ENCODE measurements around the gene STRBP.
A peak's percentile ranks its signal among the peaks of the same experiment; 100 is the strongest.

The STRBP gene

DNA sequence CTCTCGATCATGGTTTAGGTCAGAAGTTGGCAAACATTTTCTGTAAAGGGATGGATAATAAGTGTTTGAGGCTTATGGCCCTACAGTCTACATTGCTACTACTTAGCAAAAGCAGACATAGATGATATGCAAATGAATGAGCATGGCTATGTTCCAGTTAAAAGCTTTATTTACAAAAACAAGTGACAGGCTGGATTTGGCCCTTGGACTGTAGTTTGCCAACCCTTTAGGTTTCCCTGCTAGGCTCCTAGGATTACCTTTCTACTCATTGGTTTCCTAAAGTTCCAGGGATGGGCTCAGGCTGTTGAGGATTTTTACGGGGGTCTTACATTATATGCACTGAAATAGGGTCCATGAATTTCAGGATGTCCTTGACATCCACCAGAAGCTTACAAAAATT, 177.4 kb downstream of the STRBP start:
- DNase-seq, result no peak

DNA sequence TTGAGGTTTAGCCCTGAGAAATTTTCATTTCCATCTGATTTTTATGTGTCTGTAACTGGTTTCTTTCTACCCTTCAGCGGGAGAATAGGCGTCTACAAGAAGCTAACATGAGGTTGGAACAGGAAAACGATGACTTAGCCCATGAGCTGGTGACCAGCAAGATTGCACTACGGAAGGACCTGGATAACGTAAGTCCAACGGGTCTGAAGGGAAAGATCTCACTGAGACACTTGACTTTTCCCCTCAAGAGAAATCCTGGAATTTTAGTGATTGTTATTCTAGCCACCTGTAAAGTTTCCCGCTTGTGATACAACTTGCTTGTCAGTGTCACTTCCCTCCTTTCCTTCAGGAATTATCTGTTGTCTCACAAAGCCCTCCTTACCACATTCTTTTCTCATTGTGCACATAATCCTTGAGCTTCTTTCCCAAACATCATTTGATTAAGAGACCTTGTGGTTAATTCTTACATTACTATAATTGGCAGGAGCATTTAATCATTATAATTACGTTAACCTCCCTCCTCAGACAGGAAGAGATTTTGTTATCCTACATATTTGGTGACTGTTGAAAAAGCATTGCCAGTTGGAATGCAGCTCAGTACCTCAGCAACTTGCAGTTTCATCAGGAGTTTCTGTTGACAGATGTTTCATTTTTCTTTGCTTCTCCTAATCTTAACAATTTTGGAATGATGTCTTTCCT, 178.0 kb downstream of the STRBP start:
- no peak for DNase-seq

DNA sequence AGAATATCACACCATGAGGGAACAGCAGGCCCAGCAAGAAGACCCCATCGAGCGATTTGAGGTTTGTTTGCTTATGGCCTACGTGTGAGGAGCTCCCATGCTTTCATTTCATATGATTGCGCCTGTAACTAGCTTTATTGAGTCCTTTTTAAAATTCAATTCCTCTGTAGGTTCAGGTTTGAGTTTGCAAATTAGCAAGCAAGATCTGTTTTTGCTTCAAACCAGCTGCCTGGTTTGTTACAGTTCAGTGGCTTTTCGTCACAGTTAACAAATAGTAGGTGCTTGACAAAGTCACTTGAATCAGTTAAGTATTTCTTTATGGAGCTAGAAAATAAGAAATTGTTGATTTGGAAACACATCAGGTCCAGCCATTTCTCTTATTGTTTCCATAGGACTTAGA, 178.6 kb downstream of the STRBP start:
- no peak for DNase-seq

DNA sequence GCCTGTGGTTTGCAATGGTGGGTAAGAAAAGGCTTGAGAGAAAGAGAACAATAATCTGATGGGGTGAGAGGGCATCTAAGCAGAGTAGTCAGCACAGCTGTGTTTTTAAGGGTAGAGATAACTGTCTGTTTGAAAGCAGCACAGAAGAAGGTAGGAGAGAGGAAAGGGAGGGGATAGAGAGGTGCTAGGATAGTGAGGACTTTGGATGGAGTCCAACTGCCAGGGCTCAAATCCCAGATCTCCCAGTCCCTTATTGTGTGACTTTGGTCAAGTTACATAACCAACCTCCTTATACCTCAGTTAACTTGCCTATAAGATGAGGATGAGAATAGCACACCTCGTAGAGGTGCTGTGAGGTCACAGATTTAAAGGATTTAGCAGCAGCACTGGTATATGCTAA, 179.3 kb downstream of the STRBP start:
- DNase-seq, result no peak

DNA sequence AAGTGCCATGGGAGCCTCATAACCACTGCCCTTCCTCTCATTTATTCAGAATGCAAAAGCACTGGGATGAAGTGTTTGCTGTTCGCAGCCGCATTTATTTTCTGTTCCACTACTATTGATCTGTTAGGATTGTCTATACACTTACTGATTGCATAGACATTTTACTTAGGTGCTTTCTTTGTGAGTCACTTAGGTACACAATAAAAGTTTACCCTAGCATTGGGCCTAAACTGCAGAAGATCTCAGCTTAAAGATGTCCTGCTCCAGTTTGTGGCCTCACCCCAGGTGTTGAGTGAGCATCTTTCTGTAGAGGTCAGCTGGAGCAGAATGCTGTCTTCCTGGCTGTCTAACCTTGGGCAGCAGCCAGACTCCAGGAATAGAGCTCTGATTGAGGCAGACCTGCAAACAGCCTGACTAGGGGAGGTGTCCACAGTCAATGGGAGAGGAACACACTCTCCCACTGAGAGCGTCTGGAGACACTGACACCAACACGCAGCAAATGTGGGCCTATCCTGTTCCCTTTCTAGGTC, 181.0 kb downstream of the STRBP start:
- DNase-seq, result no peak

DNA sequence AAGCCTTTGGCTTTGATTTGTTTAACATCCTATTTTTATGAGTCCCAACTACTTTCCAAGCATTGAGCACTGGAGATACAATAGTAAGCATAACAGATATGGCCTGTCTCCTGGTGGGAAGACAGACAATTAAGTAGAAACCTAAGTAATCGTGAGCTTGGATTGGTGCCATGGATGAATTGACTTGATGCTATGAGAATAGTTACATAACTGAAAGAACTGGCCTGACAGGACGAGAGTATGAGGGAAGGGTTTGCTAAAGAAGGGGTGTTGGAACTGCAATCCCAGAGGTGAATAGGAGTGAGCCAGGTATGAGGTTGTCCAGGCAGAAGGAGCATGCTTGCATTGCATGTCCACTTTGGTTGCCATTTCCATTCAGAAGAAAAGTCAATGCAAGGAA, 182.5 kb downstream of the STRBP start:
- DNase-seq, result no peak

DNA sequence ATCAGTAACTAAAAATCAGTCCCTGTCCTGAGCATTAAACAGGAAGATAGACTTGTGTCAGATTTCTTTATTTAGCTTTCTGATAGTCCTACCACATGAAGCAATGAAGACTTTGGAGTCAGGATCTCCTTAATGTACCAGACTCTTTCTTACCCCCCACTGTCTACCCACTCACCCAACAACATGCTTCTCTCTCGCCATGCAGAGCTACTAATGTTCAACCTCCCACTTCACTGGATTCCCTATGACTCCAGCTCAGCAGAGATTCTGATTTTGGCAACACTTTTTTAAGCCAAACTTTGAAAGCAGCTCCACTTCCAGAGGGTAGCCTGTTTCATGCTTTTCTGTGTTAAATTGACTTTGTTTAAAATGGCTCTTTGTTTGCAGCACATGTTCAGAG, 184.1 kb downstream of the STRBP start:
- no peak for DNase-seq

DNA sequence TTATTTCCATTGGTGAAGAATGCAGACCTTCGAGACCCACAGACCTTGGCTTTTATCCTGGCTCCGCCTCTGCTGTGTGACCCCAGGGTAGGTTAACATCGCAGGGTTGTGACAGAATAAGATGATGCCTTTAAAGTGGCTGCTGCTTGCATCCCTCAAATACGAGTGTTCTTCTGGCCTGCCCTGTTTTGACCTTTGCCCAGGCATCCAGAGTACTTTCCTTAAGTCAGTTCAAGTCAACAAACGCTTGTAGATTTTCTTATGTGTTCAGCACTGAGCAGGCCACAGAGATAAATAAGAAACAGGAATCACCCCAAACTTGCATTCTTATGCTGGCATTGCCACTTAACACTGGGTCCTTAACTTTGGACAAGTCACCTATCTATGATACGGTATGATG, 184.7 kb downstream of the STRBP start:
- DNase-seq, result no peak

DNA sequence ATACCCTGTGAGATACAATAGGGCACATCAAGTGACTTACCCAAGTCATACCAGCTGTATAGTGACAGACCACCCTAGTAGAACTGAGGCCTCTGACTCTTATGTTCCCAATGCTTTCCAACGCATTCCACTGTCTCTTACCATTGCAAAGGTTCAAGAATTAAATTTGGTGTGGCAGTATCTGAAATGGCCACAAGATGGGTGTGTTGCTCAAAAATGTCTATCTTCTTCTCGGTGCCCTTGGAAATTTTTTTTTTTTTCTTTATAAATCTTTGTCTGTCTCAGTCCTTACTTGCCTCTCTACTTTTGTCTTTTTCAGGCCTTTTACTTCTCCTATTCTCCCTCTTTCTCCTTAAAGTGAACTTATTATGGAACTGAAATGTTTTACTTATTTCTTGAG, 186.6 kb downstream of the STRBP start:
- peak; percentile 29 to 50 (median 40) for DNase-seq

DNA sequence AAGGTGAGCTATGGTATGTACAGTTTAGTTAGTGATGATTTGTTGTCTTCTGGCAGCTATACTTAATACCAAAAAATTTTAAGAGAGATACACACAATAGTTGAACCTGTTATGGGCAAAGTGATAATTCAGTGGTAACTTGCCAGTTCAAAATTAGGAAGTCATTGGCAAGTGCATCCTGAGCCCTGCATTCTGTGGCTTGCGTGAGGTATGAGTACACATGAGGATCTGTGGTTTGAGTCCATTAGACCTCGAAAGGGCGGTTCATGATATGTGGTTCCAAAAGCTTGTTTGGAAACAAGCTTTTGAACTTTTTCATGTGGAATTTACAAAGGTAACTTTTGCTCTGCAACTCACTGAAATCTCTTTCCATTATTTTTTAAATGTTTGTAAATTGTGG, 187.9 kb downstream of the STRBP start:
- DNase-seq, result no peak

DNA sequence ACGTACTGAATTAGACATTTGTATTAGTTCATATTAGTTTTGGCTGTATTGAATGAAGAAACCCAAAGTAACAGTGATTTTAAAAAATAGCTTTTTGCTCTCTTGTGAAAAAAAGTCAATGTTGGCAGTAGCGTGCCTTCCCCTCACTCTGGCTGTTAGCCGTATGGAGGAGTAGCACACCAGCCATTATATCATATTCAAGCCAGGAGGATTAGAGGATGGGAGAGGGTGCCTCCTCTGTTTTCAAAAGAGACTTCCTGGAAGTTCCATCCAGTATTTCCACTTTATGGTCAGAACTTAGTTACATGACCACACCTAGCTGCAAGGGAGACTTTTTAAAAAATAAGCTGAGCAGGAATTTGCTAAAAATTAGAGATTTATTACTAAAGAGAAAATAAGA, 193.8 kb downstream of the STRBP start:
- DNase-seq, result no peak

DNA sequence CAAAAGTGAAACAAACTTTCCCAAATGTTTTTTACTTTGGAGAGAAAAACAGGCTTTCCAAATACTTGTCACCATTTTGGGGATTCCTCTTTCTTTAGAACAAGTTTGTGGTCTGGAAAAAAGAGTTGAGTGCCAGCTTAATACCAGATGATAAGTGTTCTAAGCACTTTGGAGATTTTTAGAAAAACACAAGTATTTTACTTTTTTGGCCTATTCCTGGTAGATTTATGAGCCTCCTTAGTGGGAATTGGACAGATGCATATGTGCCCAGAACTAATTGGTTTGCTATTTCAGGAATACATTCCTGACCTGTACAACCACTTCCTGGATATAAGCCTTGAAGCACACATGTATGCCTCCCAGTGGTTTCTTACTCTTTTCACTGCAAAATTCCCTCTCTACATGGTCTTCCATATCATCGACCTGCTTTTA, 194.4 kb downstream of the STRBP start:
- DNase-seq, result no peak

DNA sequence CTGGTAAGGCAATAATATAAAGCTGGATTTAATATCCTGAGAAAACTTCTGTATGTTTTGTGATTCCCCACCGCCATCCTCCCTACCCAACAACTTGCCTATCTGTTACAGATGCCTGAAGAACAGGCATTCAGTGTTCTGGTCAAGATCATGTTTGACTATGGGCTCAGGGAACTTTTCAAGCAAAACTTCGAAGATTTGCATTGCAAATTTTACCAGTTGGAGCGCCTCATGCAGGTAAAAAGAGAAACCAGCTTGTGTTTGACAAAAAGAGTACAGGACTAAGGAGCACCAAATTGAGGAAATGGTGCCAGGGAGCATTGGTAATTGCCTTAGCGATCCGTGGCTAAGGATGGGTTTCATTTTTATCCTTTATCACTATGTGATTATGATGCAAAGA, 194.9 kb downstream of the STRBP start:
- DNase-seq, result no peak

DNA sequence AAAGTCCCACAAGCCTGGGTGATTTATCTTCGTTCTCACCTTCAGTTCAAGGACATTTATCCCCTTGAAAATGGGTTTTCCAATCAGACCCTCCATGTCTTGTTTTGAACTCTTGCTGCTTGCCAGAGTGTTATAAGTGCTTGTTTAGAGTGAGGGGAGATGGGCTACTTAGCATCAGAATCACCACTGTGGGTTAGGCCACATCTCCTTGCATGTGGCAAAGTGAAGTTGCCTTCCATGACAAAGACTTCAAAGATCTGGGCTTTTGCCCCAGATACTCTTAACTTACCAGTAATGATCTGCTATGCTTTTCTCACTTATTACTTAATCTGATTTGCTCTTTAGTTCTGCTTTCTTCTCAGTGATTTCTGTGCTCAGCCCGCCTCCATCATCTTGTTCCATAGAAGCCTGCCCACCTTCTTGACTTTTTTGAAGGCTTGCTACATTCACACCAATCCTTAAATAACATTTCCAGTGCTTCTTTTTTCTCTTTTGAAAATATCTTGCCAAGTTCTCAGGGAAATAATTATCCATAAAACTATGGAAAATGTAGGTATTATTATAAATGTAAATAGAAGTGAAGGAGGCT, 195.9 kb downstream of the STRBP start:
- DNase-seq, result no peak

Measured in suppressor macrophage treated with lipopolysaccharide for 1 hour (primary cell).